ENCODE data around the gene MYCT1.

MYCT1 gene

GRCh38 chr6:152727507-152727906 lies 29.8 kb downstream of the MYCT1 start:
- no peak overlapping the region for H3K4me3 ChIP-seq (ENCODE audit: low read depth, low read length)
- H3K4me1 ChIP-seq (ENCODE audit: control insufficient read depth, insufficient read depth, low read length), result no peaks in the 10 kb centered on the region
- no peak overlapping the region for H3K27ac ChIP-seq (ENCODE audit: extremely low read depth, low read depth, low read length)
- H3K9me3 ChIP-seq (ENCODE audit: control insufficient read depth, insufficient read depth, low read depth, low read length), result no peaks in the 10 kb centered on the region
- POLR2A ChIA-PET, result no interaction called here
- CTCF ChIA-PET, result interaction anchor here (1.1 to 1.2 kb wide), 2 partner anchors 18 to 219 kb away, joined by 3 to 4 read pairs; no protein-coding TSS in a partner anchor
- no peaks in the 10 kb centered on the region for H3K36me3 ChIP-seq (ENCODE audit: control insufficient read depth in 2 of 2, insufficient read depth in 1 of 2, low read length in 2 of 2)
- TF ChIP-seq ZBTB26 (tag by site-specific recombination; optimal IDR thresholded peaks at IDR 0.05), result no peak
- no peak for TF ChIP-seq ZSCAN16 (tag by site-specific recombination; IDR thresholded peaks at IDR 0.05)
- TF ChIP-seq ZNF624 (tag by site-specific recombination; IDR thresholded peaks at IDR 0.05), result no peak
- TF ChIP-seq SALL2 (tag by site-specific recombination; IDR thresholded peaks at IDR 0.05; ENCODE audit: borderline replicate concordance), result no peak
- TF ChIP-seq ZNF350 (tag by site-specific recombination; IDR thresholded peaks at IDR 0.05), result no peak
- no peak for TF ChIP-seq ZNF423 (tag by site-specific recombination; IDR thresholded peaks at IDR 0.05)
- no peak for TF ChIP-seq ZNF76 (tag by site-specific recombination; IDR thresholded peaks at IDR 0.05; ENCODE audit: borderline replicate concordance, low read depth)
- TF ChIP-seq ZNF416 (tag by site-specific recombination; IDR thresholded peaks at IDR 0.05), result no peak
- TF ChIP-seq EGR2 (tag by site-specific recombination; IDR thresholded peaks at IDR 0.05; ENCODE audit: low read depth), result no peak
- TF ChIP-seq GFI1B (tag by site-specific recombination; IDR thresholded peaks at IDR 0.05), result no peak
- TF ChIP-seq ZNF518A (tag by site-specific recombination; conservative IDR thresholded peaks at IDR 0.05; ENCODE audit: low read depth), result no peak
- TF ChIP-seq ZNF19 (tag by site-specific recombination; IDR thresholded peaks at IDR 0.05; ENCODE audit: low read depth), result no peak
- no peak for TF ChIP-seq ZNF561 (tag by site-specific recombination; IDR thresholded peaks at IDR 0.05; ENCODE audit: borderline replicate concordance)

GRCh38 chr6:152734630-152735029 lies 36.9 kb downstream of the MYCT1 start:
- Histone ChIP-seq H3K9me3 (ENCODE audit: control insufficient read depth, insufficient read depth, low read depth, low read length) (no peaks in the 10 kb centered on the region), H3K36me3 (ENCODE audit: control insufficient read depth in 2 of 2, insufficient read depth in 1 of 2, low read length in 2 of 2) (no peaks in the 10 kb centered on the region), H3K4me3 (ENCODE audit: low read depth, low read length) (no peak overlapping the region), H3K27ac (ENCODE audit: extremely low read depth, low read depth, low read length) (no peak overlapping the region), H3K4me1 (ENCODE audit: control insufficient read depth, insufficient read depth, low read length) (no peaks in the 10 kb centered on the region)
- POLR2A ChIA-PET, result no interaction called here
- CTCF ChIA-PET, result no interaction called here
- TF ChIP-seq KLF7 (tag by site-specific recombination; IDR thresholded peaks at IDR 0.05; ENCODE audit: borderline replicate concordance) (no peak), REST (tag by site-specific recombination; IDR thresholded peaks at IDR 0.05) (no peak), ZNF837 (tag by site-specific recombination; IDR thresholded peaks at IDR 0.05) (no peak), ZNF529 (tag by site-specific recombination; IDR thresholded peaks at IDR 0.05; ENCODE audit: insufficient replicate concordance) (no peak), KLF8 (tag by site-specific recombination; IDR thresholded peaks at IDR 0.05) (no peak), ZNF561 (tag by site-specific recombination; IDR thresholded peaks at IDR 0.05; ENCODE audit: borderline replicate concordance) (no peak), ZBTB44 (tag by site-specific recombination; IDR thresholded peaks at IDR 0.05) (no peak), ZNF292 (tag by site-specific recombination; IDR thresholded peaks at IDR 0.05; ENCODE audit: borderline replicate concordance, low read depth) (no peak), SP3 (tag by site-specific recombination; IDR thresholded peaks at IDR 0.05) (no peak), HOXA7 (CRISPR knock-in tag; IDR thresholded peaks at IDR 0.05; ENCODE audit: borderline replicate concordance) (no peak), ZNF248 (tag by site-specific recombination; IDR thresholded peaks at IDR 0.05) (no peak), ZNF624 (tag by site-specific recombination; IDR thresholded peaks at IDR 0.05) (no peak), ZNF677 (tag by site-specific recombination; IDR thresholded peaks at IDR 0.05) (no peak)

All from HEK293 (cell line).